ENCODE results near the gene PKLR. TPM values are rescaled to one million over a fixed set of nuclear protein-coding genes. Genes with fewer than 3 reads are reported as not detected.

The PKLR gene
- total and polyA plus RNA-seq, 3 donors from 2014 or later = 0.25 to 2.0 (median 0.87) TPM

- Histone ChIP-seq H3K27ac (peak overlapping the region; percentile 90 to 95), H3K27me3 (no peaks in the 10 kb centered on the region), H3K36me3 (ENCODE audit: low read depth, missing control alignments) (no peaks in the 10 kb centered on the region), H3K4me3 (peak overlapping the region; percentile 57 to 75), H3K4me1 (peaks cover 23% of the 10 kb centered on the region), H3K9me3 (no peaks in the 10 kb centered on the region)
- TF ChIP-seq, protein P1, sequence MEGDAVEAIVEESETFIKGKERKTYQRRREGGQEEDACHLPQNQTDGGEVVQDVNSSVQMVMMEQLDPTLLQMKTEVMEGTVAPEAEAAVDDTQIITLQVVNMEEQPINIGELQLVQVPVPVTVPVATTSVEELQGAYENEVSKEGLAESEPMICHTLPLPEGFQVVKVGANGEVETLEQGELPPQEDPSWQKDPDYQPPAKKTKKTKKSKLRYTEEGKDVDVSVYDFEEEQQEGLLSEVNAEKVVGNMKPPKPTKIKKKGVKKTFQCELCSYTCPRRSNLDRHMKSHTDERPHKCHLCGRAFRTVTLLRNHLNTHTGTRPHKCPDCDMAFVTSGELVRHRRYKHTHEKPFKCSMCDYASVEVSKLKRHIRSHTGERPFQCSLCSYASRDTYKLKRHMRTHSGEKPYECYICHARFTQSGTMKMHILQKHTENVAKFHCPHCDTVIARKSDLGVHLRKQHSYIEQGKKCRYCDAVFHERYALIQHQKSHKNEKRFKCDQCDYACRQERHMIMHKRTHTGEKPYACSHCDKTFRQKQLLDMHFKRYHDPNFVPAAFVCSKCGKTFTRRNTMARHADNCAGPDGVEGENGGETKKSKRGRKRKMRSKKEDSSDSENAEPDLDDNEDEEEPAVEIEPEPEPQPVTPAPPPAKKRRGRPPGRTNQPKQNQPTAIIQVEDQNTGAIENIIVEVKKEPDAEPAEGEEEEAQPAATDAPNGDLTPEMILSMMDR (IDR thresholded peaks at IDR 0.05) = peak; percentile 91 to 97 (median 93)
- TF ChIP-seq POLR2A (IDR thresholded peaks at IDR 0.05) = no peak
- WGBS, 2 donors = 0 to 1% methylated on average over 38 to 43 of the region's 58 CpGs
- intact Hi-C loops (cut with DNase I; ENCODE audit: low total_unique reads) = loop anchor here (10.0 kb wide), 2 partner anchors 68 to 272 kb away; partner anchors contain the start of gene ENTREP3
- DNase-seq = peak; percentile 81
These were observed 21.9 kb upstream of the PKLR start for GRCh38 chr1:155322953-155323728.

DNA sequence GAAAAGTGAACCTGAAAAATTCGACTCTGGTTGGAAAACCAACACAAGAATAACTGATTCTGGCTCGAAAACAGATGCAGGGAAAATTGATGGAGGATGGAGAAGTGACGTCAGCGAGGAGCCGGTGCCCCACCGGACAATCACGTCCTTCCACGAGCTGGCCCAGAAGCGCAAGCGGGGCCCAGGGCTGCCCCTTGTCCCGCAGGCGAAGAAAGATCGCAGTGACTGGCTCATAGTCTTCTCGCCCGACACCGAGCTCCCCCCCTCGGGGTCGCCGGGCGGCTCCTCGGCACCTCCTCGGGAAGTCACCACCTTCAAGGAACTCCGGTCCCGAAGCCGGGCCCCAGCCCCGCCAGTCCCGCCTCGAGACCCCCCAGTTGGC lies 21.3 kb upstream of the PKLR start:
- Histone ChIP-seq H3K27ac (peak overlapping the region; percentile 90 to 95), H3K4me3 (peak overlapping the region; percentile 57 to 75), H3K4me1 (peaks cover 20% of the 10 kb centered on the region), H3K9me3 (no peaks in the 10 kb centered on the region), H3K36me3 (ENCODE audit: low read depth, missing control alignments) (no peaks in the 10 kb centered on the region), H3K27me3 (no peaks in the 10 kb centered on the region)
- no peak for TF ChIP-seq POLR2A (IDR thresholded peaks at IDR 0.05)
- TF ChIP-seq, protein P1 (IDR thresholded peaks at IDR 0.05) = no peak
- peak; percentile 28 for DNase-seq
- intact Hi-C loops (cut with DNase I; ENCODE audit: low total_unique reads) = loop anchor here (10.0 kb wide), 2 partner anchors 68 to 272 kb away; partner anchors contain the start of gene ENTREP3
- WGBS, 2 donors = 2 to 4% methylated on average over 17 to 22 of the region's 28 CpGs

DNA sequence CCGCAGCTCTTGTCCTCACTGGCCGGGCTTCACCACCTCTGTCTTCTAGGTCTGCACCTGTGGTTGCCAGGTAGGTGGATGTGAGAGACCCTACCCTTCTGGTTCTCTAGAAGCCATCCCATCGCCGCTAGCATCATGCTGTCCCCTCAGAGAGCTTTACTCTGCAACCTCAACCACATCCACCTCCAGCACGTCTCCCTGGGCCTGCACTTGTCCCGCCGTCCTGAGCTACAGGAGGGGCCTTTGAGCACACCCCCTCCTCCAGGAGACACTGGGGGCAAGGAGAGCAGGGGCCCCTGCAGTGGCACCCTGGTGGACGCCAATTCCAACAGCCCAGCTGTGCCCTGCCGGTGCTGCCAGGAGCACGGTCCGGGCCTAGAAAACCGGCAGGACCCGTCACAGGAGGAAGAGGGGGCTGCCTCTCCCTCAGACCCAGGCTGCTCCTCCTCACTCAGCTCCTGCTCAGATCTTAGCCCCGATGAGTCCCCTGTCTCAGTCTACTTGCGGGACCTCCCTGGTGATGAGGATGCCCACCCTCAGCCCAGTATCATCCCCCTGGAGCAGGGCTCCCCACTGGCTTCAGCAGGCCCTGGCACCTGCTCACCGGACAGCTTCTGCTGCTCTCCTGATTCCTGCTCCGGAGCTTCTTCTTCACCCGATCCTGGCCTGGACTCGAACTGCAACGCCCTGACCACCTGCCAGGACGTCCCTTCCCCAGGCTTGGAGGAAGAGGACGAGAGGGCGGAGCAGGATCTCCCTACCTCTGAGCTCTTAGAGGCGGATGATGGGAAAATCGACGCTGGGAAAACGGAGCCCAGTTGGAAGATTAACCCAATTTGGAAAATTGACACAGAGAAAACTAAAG lies 20.6 kb upstream of the PKLR start:
- Histone ChIP-seq H3K36me3 (ENCODE audit: low read depth, missing control alignments) (no peaks in the 10 kb centered on the region), H3K4me1 (peaks cover 17% of the 10 kb centered on the region), H3K27me3 (no peaks in the 10 kb centered on the region), H3K4me3 (no peak overlapping the region), H3K9me3 (no peaks in the 10 kb centered on the region), H3K27ac (peak overlapping the region; percentile 11 to 90)
- TF ChIP-seq POLR2A (IDR thresholded peaks at IDR 0.05) = no peak
- TF ChIP-seq, protein P1 (IDR thresholded peaks at IDR 0.05) = no peak
- intact Hi-C loops (cut with DNase I; ENCODE audit: low total_unique reads) = loop anchor here (10.0 kb wide), 2 partner anchors 67 to 273 kb away; partner anchors contain the start of gene ENTREP3
- no peak for DNase-seq
- WGBS, 2 donors = 39 to 49% methylated on average over 22 to 27 of the region's 27 CpGs

GRCh38 chr1:155320661-155321617 lies 19.7 kb upstream of the PKLR start, which contains the start of gene RUSC1:
Gene RUSC1 (plus strand): TSS chr1:155320894. CDS start chr1:155321774, 880 bp downstream.
- Histone ChIP-seq H3K27me3 (no peaks in the 10 kb centered on the region), H3K36me3 (ENCODE audit: low read depth, missing control alignments) (no peaks in the 10 kb centered on the region), H3K27ac (peak within 1 kb of the TSS; percentile 65 to 90), H3K4me1 (peaks cover 17% of the 10 kb centered on the region), H3K9me3 (no peaks in the 10 kb centered on the region), H3K4me3 (peak within 1 kb of the TSS; percentile 56 to 60)
- 20 to 25% methylated on average over 49 to 51 of the region's 51 CpGs for WGBS, 2 donors
- intact Hi-C loops (cut with DNase I; ENCODE audit: low total_unique reads) = loop anchor here (10.0 kb wide), 2 partner anchors 66 to 274 kb away; partner anchors contain the start of gene ENTREP3
- TF ChIP-seq, protein P1 (IDR thresholded peaks at IDR 0.05) = no peak
- TF ChIP-seq POLR2A (IDR thresholded peaks at IDR 0.05) = no peak
- DNase-seq = peak; percentile 72

Measured in testis (tissue), 3 donors.